ENCODE measurements around the gene EDN2. TPM values are rescaled to one million over a fixed set of nuclear protein-coding genes. Genes with fewer than 3 reads are reported as not detected.
A peak's percentile ranks its signal among the peaks of the same experiment; 100 is the strongest.

EDN2 gene
- total RNA-seq (10 to 100 TPM in 2 of 5 donors, not detected in 3; 16.5 to 71.8 TPM), polyA plus RNA-seq (1 to 10 TPM; 1.5 to 2.5 (median 2.1) TPM)
- long read RNA-seq, donor 1 = 0 reads
- long read RNA-seq, donor 2 = 0 reads
- long read RNA-seq, donor 3 = 0 reads
- long read RNA-seq, donor 4 = 0 reads
- long read RNA-seq, donor 5 = 0 reads
- long read RNA-seq, donor 6 = 0 reads
- long read RNA-seq, donor 7 = 0 reads
- long read RNA-seq, donor 8 = 0 reads
- long read RNA-seq, donor 9, partial matches to known transcripts = 0 of 1 reads
- long read RNA-seq, donor 9, other reads (novel, unspliced or antisense) = 0 of 1 reads
- long read RNA-seq, donor 10 = 0 reads

- 30 to 53% (median 37%) methylated on average over 11 to 27 of the region's 27 CpGs for WGBS, 5 donors
- TF ChIP-seq POLR2A (IDR thresholded peaks at IDR 0.05) (peak in 1 of 4 donors; percentile 51), POLR2AphosphoS5 (IDR thresholded peaks at IDR 0.05) (peak; percentile 6 to 87 (median 86)), EP300 (IDR thresholded peaks at IDR 0.05) (no peak), CTCF (IDR thresholded peaks at IDR 0.05) (peak in 4 of 7 experiments; percentile 28 to 77 (median 52))
- Histone ChIP-seq H3K27me3 (peaks cover 0 to 14% (median 0%) of the 10 kb centered on the region in 3 donors), H3K36me3 (no peaks in the 10 kb centered on the region), H3K27ac (peak within 1 kb of the TSS; percentile 72 to 84 (median 80)), H3K4me1 (peaks cover 56 to 70% (median 61%) of the 10 kb centered on the region in 4 donors), H3K9me3 (no peaks in the 10 kb centered on the region), H3K4me3 (peak within 1 kb of the TSS in 1 of 4 donors; percentile 6)
- intact Hi-C loops (cut with DNase I; ENCODE audit: low total_unique reads) = no loop called here
- DNase-seq = peak; percentile 87 to 95
These were observed at the start of gene EDN2 for GRCh38 chr1:41484402-41485241. Gene EDN2 (minus strand): TSS chr1:41484683. CDS start chr1:41484601, 82 bp downstream.

GRCh38 chr1:41533731-41534080 is 49.2 kb upstream of the EDN2 start:
- TF ChIP-seq POLR2A (IDR thresholded peaks at IDR 0.05) (no peak), EP300 (IDR thresholded peaks at IDR 0.05) (no peak), CTCF (IDR thresholded peaks at IDR 0.05) (no peak), POLR2AphosphoS5 (IDR thresholded peaks at IDR 0.05) (no peak)
- Histone ChIP-seq H3K4me1 (peaks cover 7 to 25% (median 17%) of the 10 kb centered on the region in 4 donors), H3K36me3 (no peaks in the 10 kb centered on the region), H3K27me3 (peaks cover 0 to 8% (median 0%) of the 10 kb centered on the region in 3 donors), H3K9me3 (no peaks in the 10 kb centered on the region), H3K27ac (no peak overlapping the region), H3K4me3 (no peak overlapping the region)
- no peak for DNase-seq
- intact Hi-C loops (cut with DNase I; ENCODE audit: low total_unique reads) = no loop called here
- WGBS, 5 donors = 79 to 85% (median 84%) methylated on average over 5 of the region's 5 CpGs

GRCh38 chr1:41533016-41533730 is 48.7 kb upstream of the EDN2 start:
- Histone ChIP-seq H3K4me3 (no peak overlapping the region), H3K4me1 (peaks cover 7 to 24% (median 15%) of the 10 kb centered on the region in 4 donors), H3K27me3 (peaks cover 0 to 8% (median 0%) of the 10 kb centered on the region in 3 donors), H3K27ac (no peak overlapping the region), H3K36me3 (no peaks in the 10 kb centered on the region), H3K9me3 (no peaks in the 10 kb centered on the region)
- TF ChIP-seq CTCF (IDR thresholded peaks at IDR 0.05) = no peak
- no peak for TF ChIP-seq EP300 (IDR thresholded peaks at IDR 0.05)
- no peak for TF ChIP-seq POLR2AphosphoS5 (IDR thresholded peaks at IDR 0.05)
- no peak for TF ChIP-seq POLR2A (IDR thresholded peaks at IDR 0.05)
- intact Hi-C loops (cut with DNase I; ENCODE audit: low total_unique reads) = no loop called here
- WGBS, 5 donors = 85 to 90% (median 86%) methylated on average over 10 to 12 of the region's 12 CpGs
- DNase-seq = no peak
